GM10266 (cell line): Measurements from ENCODE around the gene TNFRSF21.

Source experiments
- DNase-seq: peaks from one replicate; pipeline ENCODE4 v3.0.0; 2012; ENCODE audit errors: extremely low spot score
- CTCF ChIP-seq: IDR thresholded peaks from 2 replicates; pipeline ENCODE4 v1.5.1; 2012; ENCODE audit warnings: mild to moderate bottlenecking, low read depth; ENCODE audit not compliant: control insufficient read depth, insufficient read depth; ENCODE audit errors: missing control alignments

TNFRSF21 gene

GRCh38 chr6:47352194-47352920 is 42.7 kb upstream of the TNFRSF21 start:
- no peak for TF ChIP-seq CTCF
- no peak for DNase-seq

- DNase-seq = no peak
- no peak for TF ChIP-seq CTCF
Observed at GRCh38 chr6:47351621-47352020, 41.9 kb upstream of the TNFRSF21 start.

GRCh38 chr6:47349931-47350330 is 40.2 kb upstream of the TNFRSF21 start:
- no peak for TF ChIP-seq CTCF
- no peak for DNase-seq

- DNase-seq = no peak
- TF ChIP-seq CTCF = no peak
Observed at GRCh38 chr6:47348316-47348863, 38.7 kb upstream of the TNFRSF21 start.

- no peak for TF ChIP-seq CTCF
Observed at GRCh38 chr6:47345761-47346160, 36.1 kb upstream of the TNFRSF21 start.

GRCh38 chr6:47344022-47344421 is 34.3 kb upstream of the TNFRSF21 start:
- no peak for TF ChIP-seq CTCF

More at GRCh38 chr6:47345761-47346160, 36.1 kb upstream of the TNFRSF21 start:
- DNase-seq = no peak

GRCh38 chr6:47343600-47343999 is 33.9 kb upstream of the TNFRSF21 start:
- DNase-seq = no peak
- TF ChIP-seq CTCF = no peak

More at GRCh38 chr6:47344022-47344421, 34.3 kb upstream of the TNFRSF21 start:
- DNase-seq = no peak
